Cardiac fibroblast (primary cell): ENCODE results near the gene RHOA.
A peak's percentile ranks its signal among the peaks of the same experiment; 100 is the strongest.

Source experiments
- DNase-seq, 2 donors: peaks; one replicate each; pipeline versions ENCODE4 v3.0.0 to v3.0.0-alpha.2; 2010; ENCODE audit warnings: low read depth in 2 of 2
- H3K4me3 ChIP-seq, 2 donors: replicated peaks in 1 of 2; 1 replicate in 1 of 2; 2 replicates in 1 of 2; pipeline ENCODE4 v1.5.1; 2011; ENCODE audit warnings: low read depth in 2 of 2, low read length in 2 of 2, mild to moderate bottlenecking in 2 of 2, moderate library complexity in 1 of 2
- TF ChIP-seq, protein P1 (sequence below): IDR thresholded peaks from one replicate; pipeline ENCODE4 v1.5.1; 2011; ENCODE audit warnings: low read depth, mild to moderate bottlenecking, low read length, inconsistent platforms

Gene RHOA

DNA sequence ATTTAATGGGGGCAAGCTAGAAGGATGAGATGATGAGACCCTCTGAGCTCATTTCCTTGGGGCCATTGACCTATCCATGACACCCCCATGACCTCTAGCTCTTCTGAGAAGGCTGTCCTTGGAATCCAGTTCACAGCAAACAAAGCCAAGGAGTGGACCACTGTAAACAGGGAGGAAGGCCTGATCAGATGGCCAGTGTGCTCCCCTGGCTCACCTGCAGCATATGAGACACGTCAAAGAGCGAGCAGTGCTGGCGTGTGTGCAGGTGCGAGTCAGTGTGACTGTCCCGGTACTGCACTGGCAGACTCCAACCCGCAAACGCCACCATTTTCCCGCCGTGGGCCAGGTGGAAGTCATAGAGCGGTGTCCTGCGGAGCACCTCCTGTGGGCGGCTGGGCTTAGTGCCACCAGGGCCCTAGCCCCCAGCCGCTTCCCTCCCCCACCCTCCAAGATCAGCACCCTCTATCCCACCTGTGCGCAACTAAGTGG, 10.2 kb upstream of the RHOA start:
- no peak for DNase-seq
- TF ChIP-seq, protein P1, sequence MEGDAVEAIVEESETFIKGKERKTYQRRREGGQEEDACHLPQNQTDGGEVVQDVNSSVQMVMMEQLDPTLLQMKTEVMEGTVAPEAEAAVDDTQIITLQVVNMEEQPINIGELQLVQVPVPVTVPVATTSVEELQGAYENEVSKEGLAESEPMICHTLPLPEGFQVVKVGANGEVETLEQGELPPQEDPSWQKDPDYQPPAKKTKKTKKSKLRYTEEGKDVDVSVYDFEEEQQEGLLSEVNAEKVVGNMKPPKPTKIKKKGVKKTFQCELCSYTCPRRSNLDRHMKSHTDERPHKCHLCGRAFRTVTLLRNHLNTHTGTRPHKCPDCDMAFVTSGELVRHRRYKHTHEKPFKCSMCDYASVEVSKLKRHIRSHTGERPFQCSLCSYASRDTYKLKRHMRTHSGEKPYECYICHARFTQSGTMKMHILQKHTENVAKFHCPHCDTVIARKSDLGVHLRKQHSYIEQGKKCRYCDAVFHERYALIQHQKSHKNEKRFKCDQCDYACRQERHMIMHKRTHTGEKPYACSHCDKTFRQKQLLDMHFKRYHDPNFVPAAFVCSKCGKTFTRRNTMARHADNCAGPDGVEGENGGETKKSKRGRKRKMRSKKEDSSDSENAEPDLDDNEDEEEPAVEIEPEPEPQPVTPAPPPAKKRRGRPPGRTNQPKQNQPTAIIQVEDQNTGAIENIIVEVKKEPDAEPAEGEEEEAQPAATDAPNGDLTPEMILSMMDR = no peak
- H3K4me3 ChIP-seq = no peak overlapping the region

DNA sequence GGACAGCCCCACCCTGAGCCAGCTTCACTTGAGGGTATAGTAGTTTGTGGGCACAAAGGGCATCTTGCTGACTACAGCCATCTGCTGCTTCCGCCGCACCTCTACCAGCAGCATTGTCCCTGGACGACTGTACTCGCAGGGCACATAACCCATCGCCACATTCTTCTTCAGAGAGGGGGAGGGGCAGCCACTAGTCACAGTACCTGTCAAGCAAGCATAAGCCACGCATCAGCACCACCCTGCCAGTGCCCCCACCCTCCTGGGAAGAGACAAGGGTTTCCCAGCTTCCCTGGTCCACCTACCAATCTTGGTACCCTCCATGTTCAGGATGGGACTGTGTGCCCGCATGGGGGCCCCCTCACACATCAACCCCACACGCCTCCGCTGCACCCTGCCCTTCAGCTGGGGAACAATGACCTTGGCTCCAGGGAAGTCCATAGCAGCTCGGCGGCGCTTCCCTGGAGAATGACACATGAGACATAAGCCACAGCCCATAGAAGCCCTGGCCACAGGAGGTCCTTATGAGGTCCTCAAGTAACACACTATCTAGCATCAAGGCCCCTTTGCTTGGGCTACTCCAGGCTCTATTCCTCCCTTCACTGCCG, 5.8 kb upstream of the RHOA start:
- TF ChIP-seq, protein P1 = no peak
- H3K4me3 ChIP-seq = no peak overlapping the region
- no peak for DNase-seq

DNA sequence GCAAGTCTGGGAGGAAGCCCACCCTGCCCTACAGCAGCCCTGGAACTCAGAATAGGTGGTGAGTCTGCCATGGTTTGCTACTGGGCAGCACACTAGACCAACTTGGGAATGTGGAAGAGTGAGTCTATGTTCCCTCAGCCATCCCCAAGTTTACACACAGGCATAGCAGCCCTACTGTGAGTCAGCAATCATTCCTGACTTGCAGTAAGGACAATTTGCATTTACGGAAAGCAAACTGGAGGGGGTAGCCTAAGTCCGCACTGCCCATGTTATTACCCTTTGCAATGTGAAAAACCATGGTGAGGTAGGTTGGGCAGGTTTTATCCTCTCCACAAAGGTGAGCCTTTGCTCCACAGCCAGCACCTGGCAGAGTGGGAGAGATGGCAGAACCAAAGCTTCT, 5.1 kb upstream of the RHOA start:
- H3K4me3 ChIP-seq = no peak overlapping the region
- no peak for DNase-seq
- TF ChIP-seq, protein P1 = no peak

DNA sequence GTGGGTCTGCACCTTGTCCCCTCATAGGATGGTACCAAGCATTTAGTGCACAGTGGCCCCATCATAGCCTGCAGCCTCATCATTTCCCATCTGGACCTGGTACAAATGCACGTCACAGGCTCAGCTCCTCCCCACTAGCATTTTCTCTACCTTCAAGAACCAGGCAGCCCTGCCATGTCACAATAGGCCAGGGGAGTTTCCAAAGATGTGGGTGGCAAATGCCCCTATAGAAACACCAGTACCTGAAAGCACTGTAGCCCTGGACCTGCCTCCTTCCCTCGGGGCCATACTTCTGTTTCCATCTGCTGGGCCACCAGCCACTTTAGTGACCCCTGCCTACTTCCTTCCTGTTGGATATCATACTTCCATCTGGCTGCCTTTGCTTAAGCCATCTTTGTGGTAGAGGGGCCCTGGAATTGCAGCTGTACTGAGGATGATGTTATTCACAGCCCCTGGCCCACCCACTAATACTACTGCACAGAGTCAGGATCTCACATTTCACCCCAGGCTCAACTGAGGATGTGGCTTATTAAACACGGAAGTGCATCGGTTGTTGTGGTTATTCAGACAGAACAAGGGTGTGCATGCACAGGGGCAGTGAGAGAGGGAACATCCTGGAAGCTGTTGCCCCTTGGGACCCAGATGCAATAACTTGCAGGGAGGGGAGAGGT, 4.3 kb upstream of the RHOA start:
- TF ChIP-seq, protein P1 = no peak
- H3K4me3 ChIP-seq = no peak overlapping the region
- DNase-seq = no peak

DNA sequence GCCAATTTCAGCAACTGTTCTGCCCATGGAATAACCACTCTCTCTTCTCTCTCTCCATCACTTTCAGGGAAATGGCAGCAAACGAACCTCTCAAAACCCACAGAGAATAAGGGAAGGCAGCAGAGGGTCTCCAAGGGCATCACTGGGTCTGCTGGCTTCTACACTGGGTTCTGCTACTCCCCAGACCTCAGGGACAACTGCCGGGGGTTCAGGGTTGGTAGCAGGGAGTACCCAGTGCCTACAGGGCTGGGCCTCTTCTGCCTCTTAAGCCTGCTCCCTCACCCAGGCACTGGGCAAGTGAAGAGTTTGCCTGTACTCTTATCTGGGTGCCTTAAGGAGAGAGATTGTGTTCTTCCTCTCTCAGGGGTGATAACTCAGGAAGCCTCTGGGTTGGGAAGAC, 3.0 kb upstream of the RHOA start:
- DNase-seq = no peak
- H3K4me3 ChIP-seq = no peak overlapping the region
- TF ChIP-seq, protein P1 = no peak

DNA sequence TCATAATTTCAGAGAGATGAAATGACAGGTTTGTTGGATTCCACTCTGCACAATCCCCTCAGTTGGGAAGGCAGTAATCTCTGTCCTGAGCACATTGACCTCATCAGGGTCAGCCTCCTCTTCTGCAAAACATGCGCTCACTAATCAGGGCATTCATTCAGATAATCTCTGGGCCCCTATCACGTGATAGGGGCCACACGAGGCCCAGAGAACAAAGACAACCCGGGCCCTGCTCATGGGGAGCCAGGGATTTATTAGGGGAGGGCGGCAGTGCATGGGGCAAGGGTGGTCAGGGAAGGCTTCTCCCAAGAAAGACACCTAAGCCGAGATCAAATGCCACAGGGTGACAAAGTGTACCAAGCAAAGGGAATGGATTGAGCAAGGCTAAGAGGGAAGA, 1.6 kb upstream of the RHOA start:
- TF ChIP-seq, protein P1 = no peak
- DNase-seq = no peak
- peak overlapping the region; percentile 87 to 95 for H3K4me3 ChIP-seq
